ENCODE data around the gene TRAIP.
A peak's percentile ranks its signal among the peaks of the same experiment; 100 is the strongest.
"Not testable (repeated sequence)": the region's sequence is repeated elsewhere in the genome, so short reads cannot be mapped to it uniquely, and the experiment has no call there.

Gene TRAIP

DNA sequence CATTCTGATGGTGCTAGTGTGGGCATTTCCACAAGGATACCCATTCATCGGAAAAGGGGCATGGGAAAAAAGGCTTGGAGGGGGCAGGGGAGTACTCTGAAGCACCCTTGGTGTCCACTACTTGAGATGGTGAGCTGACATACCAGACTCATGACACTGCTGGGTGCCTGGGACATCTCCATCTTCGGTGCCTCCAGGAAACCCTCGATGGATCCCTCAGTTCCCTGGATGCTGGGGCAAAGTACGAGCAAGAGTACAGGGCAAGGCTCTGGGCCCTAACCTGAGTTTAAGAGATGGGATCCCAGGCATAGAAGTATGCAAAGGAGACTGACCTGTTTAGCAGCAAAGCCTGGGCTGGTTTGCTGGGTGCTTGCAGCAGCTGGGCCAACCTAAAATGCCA lies 64.8 kb downstream of the TRAIP start:
- no peak for DNase-seq (ENCODE audit: low spot score)

DNA sequence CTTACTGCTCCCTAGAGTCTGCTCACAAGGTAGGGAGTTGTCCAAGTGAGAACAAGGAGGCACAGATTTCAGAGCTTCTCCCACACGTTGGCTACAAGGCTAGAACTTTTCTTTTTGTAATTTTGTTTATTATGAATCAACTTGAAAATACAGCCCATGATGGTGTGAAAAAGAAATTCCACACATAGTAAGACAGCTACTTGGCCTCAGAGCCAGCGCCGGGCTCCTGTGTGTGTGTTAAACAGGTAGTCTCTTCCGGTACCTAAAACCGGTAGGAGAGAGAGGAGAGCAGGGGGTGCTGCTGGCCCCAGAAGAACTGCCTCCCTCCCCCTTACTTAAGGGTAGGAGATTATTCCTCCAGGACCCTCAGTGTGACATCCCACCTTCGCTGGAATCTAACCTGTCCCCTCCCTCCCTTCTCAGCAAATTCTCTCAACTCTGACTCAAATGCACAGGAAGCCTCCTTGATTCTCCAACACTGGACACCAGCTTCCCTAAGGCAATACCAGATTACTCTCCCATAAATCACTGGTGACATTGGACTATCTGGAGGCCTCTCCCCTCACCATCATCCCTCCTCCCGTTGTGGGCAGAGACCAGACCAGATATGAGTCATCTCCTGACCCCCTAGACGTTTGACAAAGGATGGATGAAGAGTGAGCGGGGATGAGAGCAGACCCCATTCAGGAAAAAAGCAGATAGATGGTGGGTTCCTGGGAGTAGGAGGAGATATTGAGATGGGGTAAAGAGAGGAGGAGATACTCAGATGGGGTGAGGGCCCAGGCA lies 65.5 kb downstream of the TRAIP start:
- no peak for DNase-seq (ENCODE audit: low spot score)

DNA sequence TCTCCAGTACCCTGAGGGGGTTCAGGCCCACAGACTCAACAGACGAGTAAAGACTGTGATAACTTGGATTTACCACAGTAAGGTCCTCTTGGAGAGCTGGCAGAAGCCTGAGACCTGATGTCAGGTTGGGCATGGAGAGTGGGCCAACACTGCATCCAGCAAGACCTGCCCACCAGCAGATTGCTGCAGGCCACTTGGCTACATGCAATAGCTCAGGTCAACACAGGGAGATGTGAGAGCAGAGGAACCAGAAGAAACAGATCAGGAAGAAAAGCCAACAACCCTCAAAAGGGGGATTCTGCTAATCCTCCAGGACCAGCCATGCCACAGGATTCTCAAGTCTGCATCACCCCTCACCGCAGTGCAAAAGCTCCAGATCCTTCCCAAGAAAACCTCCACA lies 68.3 kb downstream of the TRAIP start:
- no peak for DNase-seq (ENCODE audit: low spot score)

DNA sequence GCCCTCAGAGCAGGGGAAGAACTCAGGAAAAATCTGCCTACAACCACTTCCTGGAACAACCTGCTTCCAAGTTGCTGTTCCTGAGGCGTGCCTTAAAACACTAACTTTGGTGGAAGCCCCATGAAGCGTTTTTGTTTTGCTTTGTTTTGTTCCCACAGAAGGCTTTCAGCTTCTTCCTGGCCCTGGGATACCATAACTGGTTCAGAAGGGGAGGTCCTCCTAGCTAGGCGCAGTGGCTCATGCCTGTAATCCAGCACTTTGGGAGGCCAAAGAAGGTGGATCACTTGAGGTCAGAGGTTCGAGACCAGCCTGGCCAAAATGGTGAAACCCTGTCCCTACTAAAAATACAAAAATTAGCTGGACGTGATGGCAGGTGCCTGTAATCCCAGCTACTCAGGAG lies 68.8 kb downstream of the TRAIP start:
- DNase-seq (ENCODE audit: low spot score): no peak

DNA sequence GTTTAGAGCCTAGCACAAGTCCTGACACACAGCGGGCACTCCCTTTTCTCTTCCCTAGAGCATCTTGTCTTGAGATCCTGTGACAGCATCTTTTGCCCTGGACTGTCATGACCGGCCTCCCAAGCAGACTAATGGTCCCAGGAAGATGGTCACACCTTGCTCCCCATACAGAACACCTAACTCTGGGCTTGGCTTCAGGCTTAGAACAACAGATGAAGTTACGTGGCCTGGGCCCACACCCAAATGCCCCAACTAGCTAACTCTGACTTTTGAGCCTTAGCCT lies 69.2 kb downstream of the TRAIP start:
- no peak for DNase-seq (ENCODE audit: low spot score)

DNA sequence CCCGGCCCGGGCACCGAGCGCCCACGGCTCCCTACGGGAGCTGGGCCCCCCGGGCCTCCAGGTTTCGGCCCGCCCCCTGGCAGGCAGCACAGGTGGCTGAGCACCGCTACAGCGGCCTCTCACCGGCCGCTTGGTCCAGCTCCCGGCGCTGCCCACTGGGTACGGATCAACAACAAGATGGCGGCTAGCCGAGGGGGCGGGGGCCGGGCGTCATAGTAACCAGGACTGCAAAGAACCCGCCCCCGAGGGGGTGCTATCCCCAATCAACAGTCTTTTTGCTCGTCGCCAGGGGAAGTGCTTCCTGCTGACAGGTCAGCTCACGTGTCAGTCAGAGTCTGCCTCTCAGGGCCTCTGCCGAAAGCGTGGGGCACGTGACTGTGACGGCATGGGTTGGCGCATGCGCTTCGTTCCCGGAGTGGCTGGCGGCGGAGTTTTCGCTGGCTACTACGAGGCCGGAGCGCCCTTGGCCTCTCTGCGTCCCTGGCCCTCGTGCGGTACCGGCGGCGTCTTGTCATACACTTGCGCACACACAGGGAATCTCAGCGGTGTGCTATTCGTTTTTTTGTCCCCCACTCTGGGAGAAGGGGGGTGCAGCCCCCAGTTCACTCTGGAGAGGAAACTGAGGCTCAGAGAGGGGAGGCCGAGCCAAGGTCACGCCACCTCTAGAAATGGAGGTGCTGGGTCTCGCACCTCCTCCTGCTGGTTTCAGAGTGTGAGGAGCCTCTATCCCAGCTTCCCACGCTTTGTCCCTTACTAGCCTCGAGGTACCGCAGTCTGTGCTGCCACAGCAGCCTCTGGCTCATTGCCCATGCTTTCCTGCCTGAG lies 69.8 kb downstream of the TRAIP start, which contains the start of gene IP6K1:
IP6K1 (minus strand) TSS at position 186 of the 825 bp plus-strand sequence. CDS start 38,502 bp downstream, outside the sequence.
- peak; percentile 100 for DNase-seq (ENCODE audit: low spot score)

DNA sequence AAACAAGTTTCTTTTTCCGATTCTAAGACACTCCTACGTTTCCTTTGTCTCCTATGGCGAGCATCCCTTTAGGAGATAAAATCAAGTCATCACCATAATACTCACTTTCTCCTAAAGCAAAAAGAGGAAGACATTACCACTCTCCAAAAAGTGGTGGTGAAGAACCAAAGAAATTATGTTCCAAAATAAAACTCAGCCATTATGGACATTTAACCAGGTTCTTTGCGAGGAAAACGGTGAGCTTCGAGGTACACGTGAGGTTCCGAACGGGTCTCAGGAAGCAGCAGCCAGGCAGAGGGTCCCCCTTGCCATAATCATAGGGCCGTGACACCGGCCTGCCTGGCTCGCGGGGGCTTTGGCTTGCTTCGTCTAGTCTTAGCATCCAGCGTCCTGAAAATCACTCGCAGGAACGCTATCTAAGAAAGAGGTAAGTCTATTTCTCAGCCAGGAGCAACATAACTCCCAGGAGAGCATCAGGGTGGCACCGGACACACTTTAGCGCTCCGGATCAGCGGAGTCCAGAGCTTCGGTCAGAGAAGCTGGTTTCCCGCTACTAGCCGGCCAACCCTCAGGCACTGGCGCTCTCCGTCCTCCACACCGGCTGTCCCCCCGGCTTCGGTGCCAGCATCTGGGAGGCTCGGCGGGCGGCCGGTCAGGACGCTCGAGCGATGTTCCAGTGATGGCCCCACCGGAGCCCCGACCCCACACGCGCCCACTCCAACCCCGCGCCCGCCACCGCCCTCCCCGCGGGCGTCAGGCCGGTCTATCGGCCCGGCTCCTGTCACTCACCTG lies 70.6 kb downstream of the TRAIP start:
- peak; percentile 50 for DNase-seq (ENCODE audit: low spot score)

DNA sequence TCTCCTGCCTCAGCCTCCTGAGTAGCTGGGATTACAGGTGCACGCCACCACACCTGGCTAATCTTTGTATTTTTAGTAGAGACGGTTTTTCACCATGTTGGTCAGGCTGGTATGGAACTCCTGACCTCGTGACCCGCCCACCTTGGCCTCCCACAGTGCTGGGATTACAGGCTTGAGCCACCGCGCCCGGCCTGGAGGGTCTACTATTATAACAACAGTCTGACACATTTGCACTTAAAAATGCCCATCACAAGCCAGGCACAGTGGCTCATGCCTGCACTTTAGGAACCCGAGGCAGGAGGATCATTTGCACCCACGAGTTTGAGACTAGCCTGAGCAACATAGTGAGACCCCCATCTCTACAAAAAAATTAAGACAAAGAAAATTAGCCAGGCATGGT lies 74.1 kb downstream of the TRAIP start:
- DNase-seq (ENCODE audit: low spot score): not testable (repeated sequence)

DNA sequence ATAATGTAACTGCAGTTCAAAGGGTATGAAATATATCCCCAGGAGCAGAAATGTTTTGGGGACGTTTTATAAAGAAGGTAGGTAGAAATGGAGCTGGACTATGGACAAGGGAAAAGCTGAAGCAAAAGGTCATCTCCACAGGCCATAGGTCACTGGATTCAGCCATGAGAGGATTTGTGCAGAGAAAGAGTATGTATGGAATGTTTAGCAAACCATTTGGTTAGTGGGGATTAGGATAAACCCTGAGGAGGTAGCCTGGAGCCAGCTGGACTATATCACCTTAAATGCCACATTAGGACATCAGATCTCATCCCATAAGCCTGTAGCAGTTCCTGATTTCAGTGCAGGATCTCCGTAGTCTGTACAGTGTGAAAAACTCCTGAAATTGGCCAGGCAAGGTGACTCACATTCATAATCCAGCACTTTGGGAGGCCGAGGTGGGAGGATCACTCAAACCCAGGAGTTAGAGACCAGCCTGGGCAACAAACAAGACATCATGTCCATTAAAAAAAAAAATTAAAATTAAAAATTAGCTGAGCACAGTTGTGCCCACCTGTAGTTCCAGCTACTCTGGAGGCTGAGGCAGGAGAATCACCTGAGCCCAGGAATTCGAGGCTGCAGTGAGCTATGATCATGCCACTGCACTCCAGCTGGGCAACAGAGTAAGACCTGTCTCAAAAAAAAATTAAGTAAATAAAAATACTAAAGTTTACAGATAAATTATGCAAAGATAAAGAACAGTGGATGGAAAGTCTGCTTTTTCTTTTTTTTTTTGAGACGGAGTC lies 74.8 kb downstream of the TRAIP start:
- DNase-seq (ENCODE audit: low spot score): no peak

DNA sequence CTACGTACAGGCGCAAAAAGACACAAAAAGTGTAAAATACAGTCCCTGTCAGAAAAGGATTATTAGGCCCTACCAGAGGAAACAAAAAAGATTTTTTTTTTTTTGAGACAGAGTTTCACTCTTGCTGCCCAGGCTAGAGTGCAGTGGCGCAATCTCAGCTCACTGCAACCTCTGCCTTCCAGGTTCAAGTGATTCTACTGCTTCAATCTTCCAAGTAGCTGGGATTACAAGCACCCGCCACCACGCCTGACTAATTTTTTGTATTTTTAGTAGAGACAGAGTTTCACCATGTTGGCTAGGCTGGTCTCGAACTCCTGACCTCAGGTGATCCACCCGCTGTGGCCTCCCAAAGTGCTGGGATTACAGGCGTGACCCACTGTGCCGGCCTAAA lies 75.4 kb downstream of the TRAIP start:
- not testable (repeated sequence) for DNase-seq (ENCODE audit: low spot score)

DNA sequence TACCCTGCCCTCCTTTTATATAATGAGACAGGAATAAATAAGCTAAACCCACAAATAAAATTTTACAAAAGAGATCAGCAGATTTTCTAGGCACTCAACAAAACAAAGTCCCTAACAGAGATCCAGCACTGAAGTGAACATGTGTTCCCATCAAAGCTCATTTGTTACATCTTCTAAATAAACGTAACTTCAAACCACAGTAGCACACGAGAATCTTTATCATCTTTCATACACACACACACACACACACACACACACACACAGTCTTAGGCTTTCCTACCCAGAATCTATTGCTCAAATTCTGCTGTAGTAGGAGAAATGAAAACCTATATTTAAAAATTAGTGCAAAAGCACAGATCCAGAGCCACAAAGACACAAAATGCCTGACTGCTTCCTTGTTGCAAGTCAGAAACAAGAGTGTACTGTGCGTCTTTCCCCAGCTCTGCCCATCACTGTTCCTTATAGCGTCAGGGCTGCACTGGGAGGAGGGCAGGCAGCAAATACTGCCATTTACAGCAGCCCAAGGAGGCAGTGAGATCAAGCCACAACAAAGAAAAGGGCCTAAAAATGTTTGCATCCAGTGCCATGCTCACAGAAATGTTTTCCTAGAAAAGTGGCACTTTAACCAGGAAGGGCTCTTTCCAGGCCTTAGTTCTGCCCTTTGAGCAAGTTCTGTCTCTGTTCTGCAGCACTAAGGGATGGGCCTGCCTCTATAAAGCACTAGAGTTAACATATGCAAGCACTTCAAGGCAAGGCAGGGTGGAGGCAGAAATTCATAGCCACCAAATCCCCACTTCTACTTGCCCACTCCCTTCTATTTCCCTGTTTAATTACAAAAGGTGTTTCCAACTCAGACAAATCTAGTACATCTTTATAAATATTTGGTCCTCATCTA lies 76.0 kb downstream of the TRAIP start:
- DNase-seq (ENCODE audit: low spot score): no peak

DNA sequence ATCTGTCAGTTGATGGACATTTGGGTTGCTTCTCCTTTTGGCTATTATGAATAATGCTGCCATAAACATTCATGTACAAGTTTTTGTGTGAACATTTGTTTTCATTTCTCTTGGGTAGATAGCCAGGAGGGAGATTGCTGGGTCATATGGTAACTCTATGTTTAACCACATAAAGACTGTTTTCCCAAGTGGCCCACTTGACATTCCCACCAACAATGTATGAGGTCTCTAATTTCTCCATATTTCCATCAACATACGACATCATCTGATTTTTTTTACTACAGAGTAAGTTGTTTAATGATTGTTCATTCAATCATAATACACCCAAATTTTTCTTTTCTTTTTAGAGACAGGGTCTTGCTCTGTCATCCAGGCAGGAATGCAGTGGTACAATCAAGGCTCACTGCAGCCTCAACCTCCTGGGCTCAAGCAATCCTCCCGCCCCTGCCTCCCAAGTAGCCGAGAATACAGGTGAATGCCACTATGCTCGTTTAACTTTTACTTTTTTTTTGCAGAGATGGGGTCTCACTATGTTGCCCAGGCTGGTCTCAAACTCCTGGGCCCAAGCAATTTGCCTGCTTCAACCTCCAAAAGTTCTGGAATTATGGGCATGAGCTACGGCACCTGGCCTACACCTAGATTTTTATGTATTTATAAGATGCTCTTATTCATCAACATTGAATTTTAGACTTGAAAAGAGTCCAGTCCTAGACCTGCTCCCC lies 76.8 kb downstream of the TRAIP start:
- no peak for DNase-seq (ENCODE audit: low spot score)

Measured in AG08395 (cell line).